Stimulated activated CD4-positive, alpha-beta T cell treated with anti-CD3 and anti-CD28 coated beads, Interleukin-2, amount 100 ng/mL, for 4 hours (primary cell): Measurements from ENCODE around the gene KDM2B.
A peak's percentile ranks its signal among the peaks of the same experiment; 100 is the strongest.

Experiments
- DNase-seq: peaks from one replicate; pipeline ENCODE4 v3.0.0-alpha.2; 2020; ENCODE audit warnings: low read depth

KDM2B gene

DNA sequence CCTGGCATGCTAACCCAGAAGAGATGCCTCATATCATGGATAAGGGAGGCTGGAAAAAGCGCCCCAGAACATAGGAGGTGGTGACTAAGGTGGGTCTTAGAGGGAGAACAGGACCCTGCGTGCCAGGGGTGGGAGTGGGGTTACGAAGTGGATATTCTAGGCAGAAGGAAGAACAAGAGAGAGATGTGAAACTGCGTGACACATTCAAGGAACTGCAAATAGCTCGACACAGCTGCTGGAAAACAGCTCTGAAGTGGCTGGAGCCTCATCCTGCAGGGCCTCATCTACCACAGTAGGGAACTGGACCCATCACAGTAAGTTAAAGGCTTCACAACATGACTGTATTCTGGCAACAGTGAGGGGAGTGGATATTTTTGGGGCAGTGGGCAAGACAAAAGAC, 119.8 kb downstream of the KDM2B start:
- no peak for DNase-seq

DNA sequence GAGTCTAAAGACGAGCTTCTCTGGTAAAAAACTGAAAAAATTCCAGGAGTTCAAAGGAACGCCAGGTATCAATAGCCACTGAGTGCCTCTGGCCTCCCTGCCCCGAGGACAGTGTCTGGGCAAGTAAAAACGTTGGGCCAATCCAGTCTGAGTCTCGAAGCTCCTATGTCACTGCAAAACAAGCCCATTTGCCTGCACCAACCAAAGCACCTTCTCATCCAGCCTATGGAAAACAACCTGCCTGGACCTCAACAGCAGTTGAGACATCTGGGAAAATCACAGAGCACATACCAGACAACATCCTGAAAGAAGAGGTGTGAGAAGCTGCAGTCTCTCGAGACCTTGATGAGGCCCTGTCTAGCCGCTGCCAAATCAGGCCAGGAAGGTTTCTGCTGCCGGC, 124.3 kb downstream of the KDM2B start:
- no peak for DNase-seq

DNA sequence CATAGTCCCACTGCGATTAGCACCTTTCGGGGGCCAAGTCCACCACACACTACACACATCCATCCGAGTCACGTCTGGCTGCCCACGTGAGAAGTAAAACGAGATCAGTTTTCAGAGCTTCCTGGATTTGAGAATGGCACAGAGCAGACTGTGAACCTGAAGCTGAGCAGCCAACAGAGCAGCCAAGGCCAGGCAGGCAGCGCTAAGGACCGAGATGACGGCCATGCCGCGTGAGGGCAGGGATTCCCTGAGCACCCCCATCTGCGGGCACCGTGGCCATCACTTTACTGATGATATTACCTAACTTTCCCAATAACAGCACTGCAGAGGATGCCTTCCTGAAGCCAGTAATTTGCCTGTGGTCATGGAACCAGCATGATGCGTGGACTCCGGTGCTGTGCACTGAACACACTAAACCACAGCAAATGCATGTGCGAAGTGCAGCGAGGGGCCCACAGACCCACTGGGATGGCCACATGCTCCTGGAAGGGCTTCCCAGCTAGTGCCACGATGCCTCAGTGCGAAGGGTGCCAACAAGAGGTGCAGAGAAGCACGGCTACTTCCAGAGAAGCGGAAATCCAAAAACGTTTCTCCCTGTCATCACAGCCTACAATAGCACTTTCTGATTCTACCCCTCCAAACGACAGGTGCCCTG, 124.9 kb downstream of the KDM2B start:
- no peak for DNase-seq

DNA sequence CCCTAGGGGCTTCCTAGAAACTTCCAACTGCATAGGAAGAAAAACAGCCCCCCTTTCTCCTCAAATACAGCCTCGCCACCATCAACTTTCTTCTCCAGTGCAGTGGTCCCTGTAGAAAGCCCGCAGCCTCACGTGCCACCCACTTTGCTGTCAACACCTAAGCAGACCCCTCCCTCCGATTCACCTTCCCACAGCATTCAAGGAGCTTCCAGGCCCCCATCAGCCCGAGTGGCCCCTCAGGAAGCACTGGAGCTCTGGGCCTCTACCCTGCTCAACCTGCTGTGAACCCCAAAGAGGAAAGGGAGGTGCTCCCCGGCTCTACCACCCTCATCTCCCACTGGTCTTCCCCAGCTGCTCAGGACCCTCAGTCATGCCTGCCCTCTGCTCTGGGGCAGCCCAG, 125.9 kb downstream of the KDM2B start:
- DNase-seq = no peak

DNA sequence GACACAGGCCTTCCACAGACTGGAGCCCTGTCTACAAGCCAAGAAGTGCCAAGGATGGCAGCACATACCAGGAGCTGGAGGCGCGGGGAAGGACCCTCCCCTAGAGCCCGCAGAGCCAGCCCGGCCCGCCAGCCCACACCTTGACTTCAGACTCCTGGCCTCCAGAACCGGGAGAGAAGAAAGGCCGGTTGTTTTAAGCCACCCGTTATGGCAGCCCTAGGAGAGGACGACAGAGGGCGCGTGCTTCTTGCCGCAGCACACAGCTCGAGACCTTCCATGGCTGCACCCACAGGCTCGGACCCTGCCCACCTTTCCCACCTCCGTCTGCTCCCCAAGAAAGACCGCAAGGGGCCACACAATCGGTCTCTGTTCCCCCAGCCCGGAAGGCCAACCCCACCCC, 127.2 kb downstream of the KDM2B start:
- DNase-seq = no peak

DNA sequence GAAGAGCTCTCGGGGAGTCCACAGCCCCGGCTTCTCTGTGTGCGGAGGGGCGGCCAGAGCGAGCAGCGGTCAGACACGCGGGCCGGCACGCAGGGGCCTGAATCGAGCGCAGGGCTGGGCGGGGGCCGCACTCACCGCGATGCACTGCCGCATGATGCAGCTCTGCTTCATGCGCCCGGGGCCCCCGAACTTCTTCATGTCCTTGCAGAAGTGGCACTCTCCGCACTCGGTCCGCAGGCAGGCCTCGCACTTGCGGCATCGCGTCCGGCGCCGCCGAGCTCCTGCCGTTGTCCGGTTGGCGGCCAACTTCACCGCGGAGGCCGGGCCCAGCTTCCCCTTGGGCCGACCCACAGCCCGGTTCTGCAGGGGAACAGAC, 127.8 kb downstream of the KDM2B start:
- no peak for DNase-seq

DNA sequence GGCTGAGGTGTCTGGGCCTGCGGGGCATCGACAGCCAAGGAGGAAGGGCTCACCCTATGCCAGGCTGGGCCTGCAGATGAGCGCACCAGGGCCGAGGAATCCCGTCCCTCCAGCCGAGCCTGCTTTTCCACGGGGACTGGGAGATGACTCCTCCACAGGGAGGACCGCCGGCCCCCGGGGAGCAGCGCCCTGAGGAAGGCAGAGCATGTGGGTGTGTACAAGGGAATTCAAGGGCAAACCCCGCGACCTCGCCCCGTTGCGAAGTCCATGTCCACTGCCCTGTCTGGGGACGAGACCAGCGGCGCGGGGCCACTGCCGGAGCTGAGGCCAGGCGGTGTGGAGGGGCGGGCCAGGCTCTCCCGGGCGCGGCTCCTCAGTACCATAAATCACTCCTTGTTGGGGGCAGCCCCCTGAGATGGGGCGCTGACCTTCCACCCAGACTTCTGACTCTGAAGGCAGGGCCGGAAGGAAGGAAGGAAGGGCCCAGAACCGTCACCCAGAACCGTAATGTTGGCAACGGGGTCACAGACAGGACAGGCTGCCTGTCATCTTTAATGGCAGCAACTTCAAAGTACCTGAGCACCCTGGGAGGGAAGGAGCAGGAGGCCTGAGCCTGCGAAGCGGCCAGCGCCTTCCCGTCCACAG, 128.4 kb downstream of the KDM2B start:
- DNase-seq = no peak

DNA sequence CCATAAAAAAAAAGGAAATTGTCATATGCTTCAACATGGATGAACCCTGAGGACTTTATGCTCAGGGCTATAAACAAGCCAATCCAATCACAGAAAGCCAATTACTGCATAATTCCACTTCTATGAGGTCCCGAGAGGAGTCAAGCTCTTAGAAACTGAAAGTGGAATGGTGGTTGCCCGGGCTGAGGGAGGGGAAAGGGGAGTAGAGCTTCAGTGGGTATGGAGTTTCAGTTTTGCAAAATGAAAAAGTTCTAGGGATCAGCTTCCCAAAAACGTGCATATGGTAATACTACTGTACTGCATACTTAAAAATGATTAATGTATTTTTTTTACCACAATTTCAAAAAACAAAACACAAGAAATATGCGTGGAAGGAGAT, 128.9 kb downstream of the KDM2B start:
- no peak for DNase-seq

DNA sequence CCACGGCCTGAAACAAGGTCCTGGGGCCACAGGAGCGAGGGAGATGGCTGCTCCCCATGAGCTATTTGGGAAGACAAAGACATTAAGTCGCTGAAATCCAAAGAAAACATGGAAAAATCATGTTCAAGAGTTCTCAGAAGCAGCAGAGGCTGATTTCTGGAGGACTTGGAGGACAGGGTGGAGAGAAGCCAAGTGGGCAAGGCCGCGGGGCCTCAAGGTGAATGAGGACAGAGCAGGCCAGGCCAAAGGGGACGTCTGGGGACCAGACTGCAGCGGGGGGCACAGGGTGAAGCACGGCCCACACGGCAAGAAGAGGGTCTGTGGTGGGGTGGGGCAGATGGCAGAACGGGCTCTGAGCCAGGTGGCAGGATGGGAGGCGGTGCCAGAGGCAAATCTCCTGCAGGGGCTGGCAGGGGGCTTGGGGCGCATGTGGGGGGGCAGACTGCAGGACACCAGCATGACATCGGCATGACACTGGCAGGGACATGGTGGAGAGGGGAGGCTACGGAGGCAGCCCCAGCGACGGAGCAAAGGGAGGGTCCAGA, 132.0 kb downstream of the KDM2B start:
- DNase-seq = no peak

DNA sequence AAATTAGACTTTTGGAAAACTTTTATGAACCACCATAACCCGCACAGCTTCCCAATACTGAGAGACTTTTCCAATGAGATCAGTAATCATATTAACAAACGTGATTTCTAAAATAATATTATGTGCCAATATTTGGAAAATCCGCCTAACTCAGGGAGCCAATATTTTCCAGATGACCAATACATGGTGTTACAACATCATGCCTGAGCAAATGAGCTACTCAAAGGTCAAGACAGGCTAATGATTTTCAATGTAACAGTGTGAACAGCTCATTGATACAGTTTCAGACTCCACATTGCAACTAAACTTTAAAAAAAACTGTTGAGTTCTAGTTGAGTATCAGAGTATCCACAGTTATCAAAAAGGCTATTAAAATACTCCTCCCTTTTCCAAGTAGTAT, 134.1 kb downstream of the KDM2B start:
- DNase-seq = no peak

DNA sequence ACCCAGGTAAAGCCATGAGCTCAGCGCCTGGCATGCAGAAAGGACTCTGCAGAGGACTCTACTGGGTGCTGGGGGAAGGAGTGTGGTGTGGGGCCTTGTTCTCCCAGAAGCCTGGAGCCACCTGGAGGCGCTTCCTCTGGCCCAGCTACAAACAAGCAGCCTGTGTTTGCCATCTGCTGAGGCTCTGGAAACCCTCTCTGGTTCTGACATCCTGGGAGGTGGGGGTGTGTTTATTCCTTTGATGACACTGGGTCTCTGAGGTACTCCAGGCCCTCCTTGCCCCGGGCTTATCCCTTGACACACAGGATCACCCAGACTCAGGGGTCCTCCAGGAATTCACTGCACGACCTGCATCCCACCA, 136.0 kb downstream of the KDM2B start:
- DNase-seq = no peak

DNA sequence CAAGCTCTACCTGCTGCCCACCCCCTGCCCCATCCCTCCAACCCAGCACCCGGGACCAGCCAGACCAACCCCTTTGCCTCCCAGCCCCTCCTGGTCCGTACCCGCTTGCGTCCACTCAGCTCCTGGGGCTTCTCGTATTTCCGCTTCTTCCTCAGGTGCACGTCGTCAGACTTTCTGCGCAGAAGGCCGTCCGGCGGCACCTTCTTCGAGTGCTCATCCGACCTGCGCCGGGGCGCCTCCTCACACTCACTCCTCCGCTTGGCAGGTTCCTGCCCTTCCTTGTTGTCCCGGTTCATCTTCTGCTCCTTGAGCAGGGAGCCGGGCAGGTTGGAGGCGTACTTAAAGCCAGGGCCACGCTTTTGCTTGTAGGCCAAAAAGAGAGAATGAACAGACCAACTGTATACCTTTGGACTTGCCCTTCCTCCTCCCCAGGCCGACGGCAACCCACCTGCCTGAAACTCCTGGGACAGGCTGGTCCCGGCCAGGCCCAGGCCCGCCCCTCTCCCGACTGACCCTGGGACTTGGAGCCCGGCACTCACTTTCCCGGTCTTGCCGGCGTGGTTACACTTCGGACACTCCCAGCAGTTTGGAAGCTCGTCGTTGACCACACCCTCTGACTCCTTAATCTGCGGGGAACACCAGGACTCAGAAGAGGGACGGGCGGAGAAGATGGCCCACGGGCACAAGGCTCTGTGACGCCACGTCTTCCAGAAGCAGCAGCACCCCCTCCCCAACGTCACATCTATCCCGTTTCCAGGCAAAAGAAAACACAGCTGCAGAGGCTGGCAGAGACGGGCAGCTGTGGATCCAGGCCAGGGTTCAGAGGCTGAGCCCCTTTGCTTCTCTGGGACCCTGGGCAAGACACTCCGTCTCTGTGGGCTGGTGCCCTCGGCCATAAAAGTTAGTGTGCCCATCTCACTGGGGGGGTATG, 136.6 kb downstream of the KDM2B start:
- no peak for DNase-seq

DNA sequence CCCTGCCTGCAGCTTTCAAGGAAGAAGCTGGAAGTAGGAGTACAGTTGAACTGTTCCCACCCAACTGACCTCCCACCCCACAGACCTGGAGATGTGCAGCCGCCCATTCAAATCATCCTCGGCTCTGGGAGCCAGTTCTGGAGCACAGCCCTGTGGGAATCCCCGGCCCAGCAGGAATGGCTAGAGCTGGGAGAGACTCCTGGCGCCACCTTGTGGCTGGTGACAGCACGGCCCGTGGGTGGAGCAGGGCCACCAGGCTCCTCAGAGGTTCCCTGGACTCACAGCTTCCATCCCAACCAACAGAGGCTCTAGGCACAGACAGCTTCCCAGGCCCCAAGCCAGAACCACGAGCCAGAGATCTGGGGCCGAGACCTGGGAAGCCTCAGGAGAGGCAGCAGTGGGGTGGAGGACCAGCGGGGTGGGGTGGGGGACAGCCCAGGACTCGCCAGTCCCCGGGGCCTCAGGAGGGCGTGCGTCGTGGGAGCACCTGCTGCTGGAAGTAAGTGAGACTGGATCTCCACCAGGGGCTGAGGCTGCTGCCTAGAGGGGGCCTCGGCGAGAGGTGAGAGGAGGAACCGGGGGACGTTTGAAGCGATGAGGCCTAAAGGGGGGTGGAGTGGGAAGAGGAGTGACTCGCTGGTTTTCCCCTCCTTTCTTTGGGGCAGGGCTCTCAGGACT, 137.5 kb downstream of the KDM2B start:
- peak; percentile 57 for DNase-seq

DNA sequence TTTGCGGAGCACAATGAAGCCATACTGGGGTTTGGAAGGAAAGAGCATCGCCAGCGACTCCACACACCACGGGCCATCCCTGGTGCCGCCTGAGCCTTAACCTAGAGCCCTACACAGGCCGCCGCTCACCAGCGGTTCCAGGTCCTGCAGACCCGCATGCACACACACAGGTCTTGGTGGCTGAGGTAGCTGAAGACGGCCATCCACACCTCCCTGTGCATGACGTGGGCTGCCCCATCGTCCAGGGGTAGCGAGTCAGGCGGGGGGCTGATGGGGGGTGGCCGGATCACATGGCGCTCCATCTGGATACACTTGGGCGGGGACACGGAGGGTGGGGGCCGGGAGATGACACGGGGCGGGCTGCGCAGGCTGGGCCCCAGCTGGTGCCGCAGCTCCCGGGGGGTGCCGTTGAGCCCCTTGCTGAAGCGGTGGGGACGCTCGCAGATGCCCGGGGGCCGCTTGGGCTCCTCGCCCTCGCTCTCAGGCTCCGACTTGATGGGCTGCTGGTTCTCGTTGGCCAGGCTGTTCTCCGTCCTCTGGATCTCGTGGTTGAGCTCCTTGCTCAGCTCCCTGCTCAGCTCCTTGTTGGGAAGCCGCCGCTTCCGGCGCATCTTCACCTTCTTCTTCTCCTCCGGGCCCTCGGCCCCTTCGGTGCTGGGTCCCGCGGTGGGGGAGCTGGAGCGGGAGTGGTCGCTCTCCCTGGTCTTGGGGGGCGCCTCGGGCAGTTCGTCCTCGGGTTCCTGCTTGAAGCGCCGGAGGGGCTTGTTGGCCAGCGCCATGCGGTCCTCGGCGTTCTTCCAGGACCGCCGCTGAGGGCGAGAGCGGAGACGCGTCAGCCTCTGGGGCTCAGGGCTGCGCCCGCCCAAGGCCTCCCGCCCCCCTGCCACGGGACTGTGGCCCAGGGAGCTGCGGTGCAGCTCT, 138.5 kb downstream of the KDM2B start:
- DNase-seq = no peak

DNA sequence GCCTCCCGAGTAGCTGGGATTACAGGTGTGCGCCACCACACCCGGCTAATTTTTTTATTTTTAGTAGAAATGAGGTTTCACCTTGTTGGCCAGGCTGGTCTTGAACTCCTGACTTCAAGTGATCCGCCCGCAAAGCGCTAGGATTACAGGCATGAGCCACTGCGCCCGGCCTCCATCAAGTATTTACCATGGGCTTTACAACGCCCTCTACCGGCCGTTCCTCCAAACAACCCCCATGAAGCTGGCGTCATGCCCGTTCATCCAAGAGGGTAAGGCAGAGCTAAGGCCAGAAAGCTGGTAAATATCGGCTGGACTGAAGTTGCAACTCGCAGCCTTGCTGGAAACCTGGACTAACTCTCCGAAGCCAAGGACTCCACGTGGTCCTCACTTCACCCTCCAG, 139.3 kb downstream of the KDM2B start:
- DNase-seq = no peak

DNA sequence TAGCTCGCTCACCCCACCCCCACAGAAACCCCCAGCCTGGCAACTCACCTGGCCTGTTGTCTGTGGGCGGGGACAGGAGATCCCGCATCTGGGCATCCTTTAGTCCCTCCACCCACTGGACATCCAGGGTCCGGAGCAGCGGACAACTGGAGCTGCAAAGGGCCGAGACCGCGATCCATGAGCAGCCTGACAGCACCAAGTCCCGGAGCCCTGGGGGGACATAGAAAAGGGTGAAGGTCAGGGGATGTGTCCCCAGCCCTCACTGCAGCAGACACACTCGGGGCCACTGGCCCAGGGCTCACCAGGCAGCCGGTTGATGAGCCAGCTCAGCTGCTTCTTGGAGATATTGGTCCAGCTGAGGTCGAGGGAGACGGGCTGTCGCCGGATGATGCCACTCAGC, 140.1 kb downstream of the KDM2B start:
- DNase-seq = no peak

DNA sequence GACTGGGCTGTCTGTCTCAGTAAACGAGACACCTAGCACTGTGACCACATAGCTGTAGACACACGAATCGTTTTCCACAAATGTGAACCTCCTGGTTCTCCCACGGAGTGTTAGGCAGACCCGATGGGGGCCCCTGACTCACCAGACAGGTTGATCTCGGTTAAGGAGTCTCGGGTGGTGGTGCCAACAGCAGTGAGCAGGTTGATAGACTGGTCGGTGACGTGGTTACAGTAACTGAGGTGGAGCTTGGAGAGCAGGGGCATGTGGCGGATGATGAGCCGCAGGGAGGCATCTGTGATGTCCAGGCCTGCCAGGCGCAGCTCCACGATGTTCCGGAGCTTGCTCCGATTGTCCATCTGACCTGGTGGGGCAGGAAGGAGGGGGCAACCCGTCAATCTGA, 141.1 kb downstream of the KDM2B start:
- DNase-seq = no peak

DNA sequence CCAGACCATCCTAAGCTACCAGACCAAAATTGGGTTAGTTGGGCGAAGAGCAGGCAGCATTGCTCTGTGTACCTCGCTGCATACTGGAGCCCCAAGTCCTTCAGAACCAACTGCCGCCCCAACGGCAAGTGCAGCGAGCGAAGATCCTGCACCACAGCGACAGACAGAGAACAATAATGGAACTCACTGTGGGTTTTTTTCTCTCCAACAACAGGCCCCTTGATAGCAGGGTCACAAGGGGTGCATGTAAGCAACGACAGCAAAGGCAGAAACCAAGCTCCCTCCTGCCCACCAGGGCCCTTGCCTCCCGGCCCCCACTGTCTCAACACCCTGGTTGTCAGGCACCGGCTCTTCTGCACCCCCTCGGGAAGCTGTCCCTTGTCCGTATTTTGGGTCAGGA, 141.9 kb downstream of the KDM2B start:
- no peak for DNase-seq

DNA sequence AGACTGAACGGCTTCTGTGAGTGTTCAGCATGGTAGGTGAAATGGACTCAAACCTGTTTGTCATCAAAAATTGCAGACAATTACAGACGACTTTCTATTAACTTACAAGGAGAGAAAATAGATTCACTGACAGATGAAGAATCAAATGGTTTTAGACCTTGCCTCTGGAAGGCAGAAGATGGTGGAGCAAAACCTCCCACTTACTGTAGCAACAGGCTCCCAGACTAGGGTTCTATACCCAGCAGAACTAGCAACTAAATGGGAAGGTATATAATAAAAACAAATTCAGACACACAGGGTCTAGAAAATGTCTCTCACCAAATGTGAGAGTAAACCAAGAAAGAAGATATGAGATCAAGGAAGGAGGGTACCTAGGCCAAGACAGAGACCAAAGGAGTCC, 144.1 kb downstream of the KDM2B start:
- DNase-seq = no peak

DNA sequence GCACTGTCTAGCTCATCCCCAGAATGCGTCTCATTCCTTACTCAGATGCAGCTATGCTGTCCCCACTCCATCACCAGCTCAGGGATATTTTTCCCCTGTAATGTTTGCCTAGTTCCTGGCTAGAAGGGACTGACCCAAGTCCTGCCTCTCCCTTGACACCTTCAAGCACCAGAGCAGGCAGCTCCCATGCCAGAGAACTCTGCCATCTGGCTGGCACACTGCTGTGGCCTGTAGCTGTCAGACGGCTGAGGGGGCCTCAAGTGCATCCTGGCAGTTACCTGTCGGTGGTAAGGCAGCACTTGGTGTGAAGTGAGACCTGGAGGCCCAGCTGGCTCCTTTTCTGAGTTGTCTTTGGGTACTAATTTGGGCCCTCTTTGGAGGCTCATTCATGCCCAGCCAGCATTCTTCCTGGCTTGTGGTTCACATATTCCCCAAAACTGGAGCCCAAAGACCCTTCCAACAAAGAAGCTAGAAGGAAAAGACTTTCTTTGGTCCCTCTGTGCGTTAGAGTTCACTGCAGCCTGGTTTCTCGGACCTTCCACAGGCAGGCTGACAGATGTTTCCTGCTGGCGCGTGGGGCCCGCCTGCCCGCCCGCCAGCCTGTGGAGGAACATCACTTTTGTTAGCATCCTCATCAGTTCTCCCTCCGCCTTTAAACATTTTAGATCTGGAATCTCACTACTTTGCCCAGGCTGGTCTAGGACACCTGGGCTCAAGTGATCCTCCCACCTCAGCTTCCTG, 147.9 kb downstream of the KDM2B start:
- no peak for DNase-seq
